ENCODE results near the gene FXYD7. TPM values are rescaled to one million over a fixed set of nuclear protein-coding genes. Genes with fewer than 3 reads are reported as not detected.

FXYD7 gene
- total and polyA plus RNA-seq, 2 of the 4 experiments (the other 2 are of a cell fraction): 0.31 TPM; not detected in 1

DNA sequence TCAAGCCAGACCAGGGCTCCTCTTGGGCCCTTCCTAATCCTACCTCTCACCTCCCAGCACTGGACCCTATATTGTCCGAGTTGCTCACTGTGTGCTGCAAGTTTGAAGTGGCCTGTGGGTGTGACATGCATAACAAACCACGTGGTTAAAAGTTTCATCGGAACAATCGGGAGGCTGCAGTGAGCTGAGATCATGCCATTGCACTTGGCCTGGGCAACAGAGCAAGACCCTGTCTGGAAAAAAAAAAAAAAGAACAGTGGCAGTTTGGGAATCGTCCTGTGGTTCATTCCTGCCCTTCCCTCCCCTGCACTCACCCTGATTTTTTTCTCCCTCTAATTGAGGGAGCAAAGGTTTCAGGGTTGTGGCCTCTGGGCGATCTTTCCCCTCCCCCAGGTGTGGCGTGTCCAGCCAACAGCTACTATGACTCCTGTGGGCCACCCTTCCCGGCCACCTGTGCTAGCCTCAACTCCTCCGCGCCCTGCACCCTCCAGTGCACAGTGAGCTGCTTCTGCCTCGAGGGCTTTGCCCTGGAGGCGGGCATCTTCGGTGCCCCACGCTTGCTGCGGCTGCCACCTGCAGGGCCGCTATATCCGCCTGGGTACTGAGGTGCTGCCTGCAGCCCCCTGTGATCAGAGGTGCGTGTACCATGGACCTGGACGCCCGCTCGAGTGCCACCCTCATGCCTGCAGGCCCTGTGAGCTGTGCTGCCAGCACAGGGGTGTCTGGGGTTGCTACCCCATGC, 43.7 kb upstream of the FXYD7 start:
- Histone ChIP-seq H2BK5ac (ENCODE audit: low read depth, low read length, poor library complexity, severe bottlenecking) (no peak overlapping the region), H3K4me3 (ENCODE audit: insufficient read depth, low read depth, low read length) (no peak overlapping the region), H3K9ac (ENCODE audit: low read depth, low read length) (no peak overlapping the region), H3K56ac (ENCODE audit: extremely low read depth, insufficient read depth, low read length) (no peak overlapping the region), H3K36me3 (ENCODE audit: control insufficient read depth, insufficient read depth, low read length) (no peaks in the 10 kb centered on the region), H4K91ac (ENCODE audit: insufficient read depth, low read depth, low read length) (no peak overlapping the region), H3K4ac (ENCODE audit: low read depth, low read length) (no peak overlapping the region), H4K5ac (ENCODE audit: low read depth, low read length) (no peak overlapping the region), H2AK9ac (replicated peaks; ENCODE audit: low read depth, low read length, poor library complexity) (no peak overlapping the region), H2AFZ (replicated peaks; ENCODE audit: low read length, poor library complexity) (no peak overlapping the region), H3K79me1 (ENCODE audit: low read depth in 1 of 2, low read length in 2 of 2) (no peaks in the 10 kb centered on the region), H3K4me1 (ENCODE audit: control insufficient read depth, insufficient read depth, low read length) (no peaks in the 10 kb centered on the region), H3K23ac (ENCODE audit: low read depth, low read length) (no peak overlapping the region), H4K20me1 (ENCODE audit: insufficient read depth, low read length) (no peaks in the 10 kb centered on the region), H2BK120ac (ENCODE audit: low read depth, low read length) (no peak overlapping the region), H2AK5ac (ENCODE audit: low read depth, low read length) (no peak overlapping the region), H4K8ac (ENCODE audit: low read depth in 2 of 2, low read length in 2 of 2) (no peak overlapping the region), H3K4me2 (ENCODE audit: low read depth, low read length) (no peak overlapping the region), H3K18ac (ENCODE audit: low read depth, low read length) (no peak overlapping the region), H2BK15ac (ENCODE audit: low read depth, low read length) (no peak overlapping the region), H2BK20ac (ENCODE audit: low read depth, low read length) (no peak overlapping the region), H3K9me1 (ENCODE audit: insufficient read depth, low read length) (no peaks in the 10 kb centered on the region), H3K14ac (replicated peaks; ENCODE audit: low read depth, low read length) (no peak overlapping the region), H3K9me3 (ENCODE audit: control insufficient read depth, insufficient read depth, low read length) (no peaks in the 10 kb centered on the region), H3K27me3 (ENCODE audit: control insufficient read depth, insufficient read depth, low read length) (no peaks in the 10 kb centered on the region; the same call in 1 of the 2 replicates), H3K27ac (ENCODE audit: insufficient read depth, low read length) (no peak overlapping the region)
- 83% methylated on average over 11 of the region's 21 CpGs; no CpG with 5 or more reads in 1 of the 2 experiments for WGBS, 2 experiments (ENCODE audit: extremely low coverage in 2 of 2, insufficient read length in 1 of 2)
- ATAC-seq (ENCODE audit: low read depth): no peak
- no TSS peak for BruUV-seq (replicated peaks)
- POLR2A ChIA-PET (ENCODE audit: unreplicated experiment): no interaction called here
- TF ChIP-seq FOS (IDR thresholded peaks at IDR 0.05; ENCODE audit: low read depth, low read length): no peak
- no peak for TF ChIP-seq RFX5 (IDR thresholded peaks at IDR 0.05; ENCODE audit: low read depth, low read length)
- TF ChIP-seq MAFK (IDR thresholded peaks at IDR 0.05; ENCODE audit: low read depth, low read length): no peak
- no peak for TF ChIP-seq CEBPB (IDR thresholded peaks at IDR 0.05; ENCODE audit: low read depth, low read length)
- in situ Hi-C loops (cut with MboI; ENCODE audit: low sequenced_read_pairs) (no loop called here), dilution Hi-C loops (cut with HindIII; ENCODE audit: low sequenced_read_pairs, unreplicated experiment) (no loop called here), intact Hi-C loops (cut with micrococcal nuclease) (no loop called here)
- CTCF ChIA-PET: interaction anchor here (1.8 kb wide), 1 partner anchor 32 kb away, joined by 8 read pairs; no protein-coding TSS in a partner anchor
- no peak for DNase-seq
